Measurements from ENCODE around the gene MACROD2.

The MACROD2 gene

GRCh38 chr20:16078172-16078898 is 2083.0 kb downstream of the MACROD2 start:
- no peak for FAIRE-seq

DNA sequence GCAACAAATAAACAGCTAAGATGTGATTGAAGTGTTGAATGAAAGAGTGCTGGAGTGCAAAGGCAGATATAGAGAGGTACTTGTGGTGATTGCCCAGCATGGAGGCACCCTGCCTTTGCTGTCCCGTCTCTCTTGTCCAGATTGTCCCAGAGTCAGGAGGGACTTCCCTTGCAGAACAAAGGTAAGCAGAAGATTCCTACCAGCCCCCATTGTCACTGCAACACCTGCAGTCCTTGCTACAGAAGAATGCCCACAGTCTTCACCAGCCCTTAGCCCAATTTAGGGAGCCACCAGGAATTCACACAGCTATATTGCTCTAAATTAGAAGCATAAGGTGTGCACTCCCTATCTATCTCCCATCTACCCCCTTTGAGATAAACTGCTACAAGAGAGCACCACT is 2086.1 kb downstream of the MACROD2 start:
- FAIRE-seq: no peak

GRCh38 chr20:16082051-16082550 is 2086.8 kb downstream of the MACROD2 start:
- no peak for FAIRE-seq

DNA sequence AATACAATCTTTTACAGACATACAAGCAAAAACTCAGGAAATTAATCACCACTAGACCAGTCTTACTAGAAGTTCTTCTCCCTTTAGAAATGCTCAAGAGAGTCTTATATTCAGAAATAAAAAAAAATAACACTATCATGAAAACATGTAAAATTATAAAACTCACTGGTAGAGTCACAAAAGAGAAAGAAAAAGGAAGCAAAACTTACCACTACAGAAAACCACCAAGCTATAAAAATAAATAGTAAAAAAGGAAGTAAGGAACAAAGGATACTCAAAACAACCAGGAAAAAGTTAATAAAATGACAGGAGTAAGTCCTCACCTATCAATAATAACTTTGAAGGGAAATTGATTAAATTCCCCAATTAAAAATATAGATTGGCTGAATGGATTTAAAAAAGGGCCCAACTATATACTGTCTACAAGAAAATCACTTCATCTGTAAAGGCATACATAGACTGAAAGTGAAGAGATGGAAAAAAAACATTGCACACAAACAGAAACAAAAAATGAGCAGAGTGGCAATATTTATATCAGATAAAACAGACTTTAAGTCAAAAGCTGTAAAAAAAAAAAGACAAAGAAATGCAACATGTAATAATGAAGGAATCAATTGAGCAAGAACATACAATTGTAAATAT is 2088.4 kb downstream of the MACROD2 start:
- FAIRE-seq: no peak

DNA sequence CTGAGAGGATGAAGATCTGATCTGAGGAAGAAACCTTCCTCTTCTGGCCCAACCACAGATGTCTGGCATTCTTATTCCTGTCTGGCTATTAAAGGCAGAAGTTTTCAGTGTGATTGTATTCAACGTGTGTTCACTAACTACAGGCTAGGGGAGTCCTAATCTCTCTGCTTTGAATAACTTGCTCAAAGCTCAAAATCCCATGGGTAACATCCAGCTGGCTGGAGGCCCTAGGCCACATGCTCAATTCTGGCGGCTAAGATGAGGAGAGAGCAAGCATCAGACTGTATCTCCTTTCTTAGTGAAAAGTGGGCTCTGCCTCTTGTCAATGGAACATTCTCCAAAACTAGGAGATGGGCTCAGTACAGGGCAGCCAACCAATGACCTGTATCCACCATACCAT is 2099.9 kb downstream of the MACROD2 start:
- FAIRE-seq: no peak

DNA sequence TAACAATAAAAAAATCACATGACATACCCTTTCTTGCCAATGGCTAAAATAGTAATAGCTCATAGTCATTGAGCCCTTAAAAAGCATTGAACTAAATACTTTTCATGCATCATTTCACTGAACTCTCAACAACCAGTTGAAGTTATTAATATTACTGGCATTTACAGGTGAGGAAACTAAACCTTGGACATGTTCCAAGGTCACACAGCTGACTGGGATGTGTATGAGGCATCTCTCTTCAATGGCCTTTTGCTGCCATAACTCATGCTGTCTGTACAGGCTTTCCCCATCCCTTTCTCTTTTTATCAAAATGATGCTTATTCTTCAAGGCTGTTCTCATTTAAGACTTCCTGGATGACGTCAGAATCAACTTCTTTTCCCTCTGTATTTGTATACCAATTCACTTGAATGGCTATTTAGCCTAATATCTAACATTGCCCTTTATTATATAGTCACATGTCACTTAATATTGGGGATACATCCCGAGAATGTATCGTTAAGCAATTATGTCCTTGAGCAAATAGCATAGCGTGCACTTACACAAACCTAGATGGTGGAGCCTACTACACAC is 2101.5 kb downstream of the MACROD2 start:
- no peak for FAIRE-seq

GRCh38 chr20:16097788-16098187 is 2102.5 kb downstream of the MACROD2 start:
- no peak for FAIRE-seq

- no peak for FAIRE-seq
Observed at GRCh38 chr20:16098890-16099639, 2103.7 kb downstream of the MACROD2 start.

DNA sequence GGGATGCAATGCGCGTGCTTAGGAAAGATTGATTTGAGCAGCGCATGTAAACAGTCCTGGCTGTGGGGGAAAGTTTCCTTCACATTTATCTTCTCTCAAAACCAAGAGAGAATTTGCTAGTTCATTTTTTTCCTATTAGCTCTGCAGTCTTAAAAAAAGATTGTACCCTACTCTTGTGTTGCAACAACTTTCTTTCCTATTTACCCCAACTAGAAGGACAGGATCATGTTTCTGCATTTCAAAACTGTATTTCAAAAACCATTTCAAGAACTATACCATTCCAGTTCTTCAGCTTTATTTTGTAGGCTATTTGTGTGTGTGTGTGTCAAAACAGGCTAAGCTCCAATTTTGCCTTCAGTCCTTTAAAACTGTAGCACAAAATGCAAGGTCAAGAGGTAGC is 2104.8 kb downstream of the MACROD2 start:
- no peak for FAIRE-seq

DNA sequence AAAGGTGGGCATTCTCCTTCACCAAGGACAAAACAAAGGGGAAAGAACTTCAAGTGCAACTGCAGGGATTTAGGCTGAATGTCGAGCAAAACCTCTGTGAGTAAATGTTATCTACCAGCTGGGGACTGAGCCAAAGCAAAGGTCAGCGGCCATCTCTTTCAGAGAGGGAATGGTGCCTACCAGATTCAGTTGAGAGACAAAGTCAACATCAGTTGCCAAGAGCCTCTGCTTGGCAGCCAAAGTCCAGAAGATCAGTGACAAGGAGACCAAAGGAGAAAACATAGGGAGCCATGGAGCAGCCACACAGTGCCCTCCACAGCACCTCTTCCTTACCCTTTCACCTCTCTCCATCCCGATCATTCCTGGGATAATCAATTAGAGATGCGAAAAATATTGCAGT is 2105.5 kb downstream of the MACROD2 start:
- no peak for FAIRE-seq

All from G401.6 (cell line).